WTC11 (cell line): ENCODE results near the gene B4GALNT3. TPM values are rescaled to one million over a fixed set of nuclear protein-coding genes. Genes with fewer than 3 reads are reported as not detected.

Experiments
- ATAC-seq: fragments of 200-7000 bp; cut with Tn5 transposase; 2 replicates; pipeline ENCODE4 v1.10.0; 2021; ENCODE audit warnings: mild to moderate bottlenecking, moderate library complexity
- CTCF ChIA-PET: fragments of 300-600 bp; sonication (Branson Sonifier 250); formaldehyde crosslinking; loops from one replicate; lab custom pipeline; 2021; ENCODE audit warnings: antibody characterized with exemption; lab: Charles Lee
- POLR2A ChIA-PET: fragments of 350-600 bp; sonication (Branson Sonifier 250); formaldehyde crosslinking; loops from one replicate; lab custom pipeline; 2021; ENCODE audit warnings: antibody characterized with exemption; lab: Charles Lee
- DNase-seq: peaks from one replicate; pipeline ENCODE4 v3.0.0; 2021; ENCODE audit warnings: low spot score
- H3K27ac Mint-ChIP-seq: 2 replicates; pipeline ENCODE4 v1.8.0; 2021; ENCODE audit warnings: mixed read lengths
- H3K27me3 Mint-ChIP-seq: 2 replicates; pipeline ENCODE4 v1.8.0; 2021; ENCODE audit warnings: low read depth, mild to moderate bottlenecking, moderate library complexity, mixed read lengths
- H3K36me3 Mint-ChIP-seq: 2 replicates; pipeline ENCODE4 v1.8.0; 2021; ENCODE audit warnings: mixed read lengths
- H3K4me1 Mint-ChIP-seq: 2 replicates; pipeline ENCODE4 v1.8.0; 2022; ENCODE audit warnings: mixed read lengths
- H3K4me3 Mint-ChIP-seq: 2 replicates; pipeline ENCODE4 v1.8.0; 2021; ENCODE audit warnings: mild to moderate bottlenecking, moderate library complexity, mixed read lengths
- H3K9me3 Mint-ChIP-seq: 2 replicates; pipeline ENCODE4 v1.8.0; 2021; ENCODE audit warnings: mixed read lengths
- ARID4B ChIP-seq: sonication (generic); formaldehyde crosslinking; IDR thresholded peaks from 2 replicates; pipeline ENCODE4 v1.8.0; 2023; ENCODE audit warnings: missing genetic modification reagents, mild to moderate bottlenecking, borderline replicate concordance
- ATF3 ChIP-seq: sonication (generic); formaldehyde crosslinking; conservative IDR thresholded peaks from 2 replicates; pipeline ENCODE4 v1.8.1; 2022; ENCODE audit warnings: mild to moderate bottlenecking, missing genetic modification reagents
- CREM ChIP-seq: sonication (generic); formaldehyde crosslinking; IDR thresholded peaks from 2 replicates; pipeline ENCODE4 v1.8.1; 2022; ENCODE audit warnings: mild to moderate bottlenecking, missing genetic modification reagents, moderate library complexity
- E2F5 ChIP-seq: sonication (generic); formaldehyde crosslinking; IDR thresholded peaks from 2 replicates; pipeline ENCODE4 v1.8.1; 2022; ENCODE audit warnings: mild to moderate bottlenecking, moderate library complexity, missing genetic modification reagents
- ESRRA ChIP-seq: sonication (generic); formaldehyde crosslinking; IDR thresholded peaks from 2 replicates; pipeline ENCODE4 v1.8.1; 2022; ENCODE audit warnings: mild to moderate bottlenecking, missing genetic modification reagents, borderline replicate concordance
- ETV6 ChIP-seq: sonication (generic); formaldehyde crosslinking; IDR thresholded peaks from 2 replicates; pipeline ENCODE4 v1.8.1; 2022; ENCODE audit warnings: mild to moderate bottlenecking, missing genetic modification reagents
- GRHL2 ChIP-seq: fragments of 250-450 bp; sonication (Bioruptor Pico); IDR thresholded peaks from 2 replicates; pipeline ENCODE4 v1.8.0; 2022; ENCODE audit warnings: mild to moderate bottlenecking, moderate library complexity; ENCODE audit not compliant: insufficient replicate concordance, severe bottlenecking
- HMGXB4 ChIP-seq: sonication (generic); formaldehyde crosslinking; IDR thresholded peaks from 2 replicates; pipeline ENCODE4 v1.8.1; 2023; ENCODE audit warnings: mild to moderate bottlenecking, moderate library complexity, missing genetic modification reagents
- JUN ChIP-seq: sonication (generic); formaldehyde crosslinking; IDR thresholded peaks from 2 replicates; pipeline ENCODE4 v1.8.0; 2023; ENCODE audit warnings: mild to moderate bottlenecking, missing genetic modification reagents
- KAT7 ChIP-seq: sonication (generic); formaldehyde crosslinking; IDR thresholded peaks from 2 replicates; pipeline ENCODE4 v1.8.1; 2023; ENCODE audit warnings: missing genetic modification reagents, mild to moderate bottlenecking, borderline replicate concordance
- MLX ChIP-seq: sonication (generic); formaldehyde crosslinking; IDR thresholded peaks from 2 replicates; pipeline ENCODE4 v1.8.1; 2023; ENCODE audit warnings: mild to moderate bottlenecking, missing genetic modification reagents, moderate library complexity
- NFATC4 ChIP-seq: fragments of 250-450 bp; sonication (Bioruptor Pico); IDR thresholded peaks from 2 replicates; pipeline ENCODE4 v1.9.0; 2021; ENCODE audit warnings: mild to moderate bottlenecking
- PREB ChIP-seq: sonication (generic); formaldehyde crosslinking; IDR thresholded peaks from 2 replicates; pipeline ENCODE4 v1.8.1; 2022; ENCODE audit warnings: mild to moderate bottlenecking, missing genetic modification reagents, moderate library complexity, borderline replicate concordance
- TEAD1 ChIP-seq: sonication (generic); formaldehyde crosslinking; IDR thresholded peaks from 2 replicates; pipeline ENCODE4 v1.8.0; 2022; ENCODE audit warnings: mild to moderate bottlenecking, missing genetic modification reagents
- ZBTB43 ChIP-seq: sonication (generic); formaldehyde crosslinking; IDR thresholded peaks from 2 replicates; pipeline ENCODE4 v1.8.1; 2023; ENCODE audit warnings: mild to moderate bottlenecking, missing genetic modification reagents
- ZMAT4 ChIP-seq: fragments of 250-450 bp; sonication (Bioruptor Pico); IDR thresholded peaks from 2 replicates; pipeline ENCODE4 v1.9.0; 2021; ENCODE audit warnings: mild to moderate bottlenecking
- ZNF138 ChIP-seq: sonication (generic); formaldehyde crosslinking; conservative IDR thresholded peaks from 2 replicates; pipeline ENCODE4 v1.8.1; 2022; ENCODE audit warnings: mild to moderate bottlenecking, moderate library complexity, missing genetic modification reagents
- ZNF219 ChIP-seq: sonication (generic); formaldehyde crosslinking; IDR thresholded peaks from 2 replicates; pipeline ENCODE4 v1.8.0; 2023; ENCODE audit warnings: missing genetic modification reagents, mild to moderate bottlenecking, borderline replicate concordance
- ZNF396 ChIP-seq: fragments of 250-450 bp; sonication (Bioruptor Pico); IDR thresholded peaks from 2 replicates; pipeline ENCODE4 v1.8.0; 2021; ENCODE audit warnings: mild to moderate bottlenecking, moderate library complexity, borderline replicate concordance
- ZNF416 ChIP-seq: fragments of 250-450 bp; sonication (Bioruptor Pico); IDR thresholded peaks from 2 replicates; pipeline ENCODE4 v1.9.0; 2021; ENCODE audit warnings: mild to moderate bottlenecking, inconsistent platforms
- ZNF671 ChIP-seq: fragments of 250-450 bp; sonication (Bioruptor Pico); IDR thresholded peaks from 2 replicates; pipeline ENCODE4 v1.8.0; 2021; ENCODE audit warnings: mild to moderate bottlenecking
- total RNA-seq: library from RNA; stranded (reverse); gene quantifications from 3 replicates; pipeline ENCODE4 v1.2.3, GENCODE V29; 2021

B4GALNT3 gene
- total RNA-seq, 1 experiment from 2014 or later, result 19.0 TPM

- ATAC-seq (no peak), DNase-seq (no peak)
- ChIA-PET POLR2A (no interaction called here), CTCF (interaction anchor here (0.7 kb wide), 2 partner anchors 131 to 346 kb away, joined by 4 read pairs; no protein-coding TSS in a partner anchor)
- no peak overlapping the region for H3K27ac Mint-ChIP-seq
- H3K4me1 Mint-ChIP-seq, result peaks cover 18% of the 10 kb centered on the region
- H3K9me3 Mint-ChIP-seq, result peaks cover 8% of the 10 kb centered on the region
- TF ChIP-seq ZNF416 (CRISPR knock-in tag) (no peak), E2F5 (CRISPR knock-in tag) (no peak), ZNF138 (CRISPR knock-in tag) (no peak), MLX (no peak), ZBTB43 (CRISPR knock-in tag) (no peak), PREB (CRISPR knock-in tag) (no peak), CREM (CRISPR knock-in tag) (no peak), ZNF219 (no peak), TEAD1 (no peak)
- H3K4me3 Mint-ChIP-seq, result no peak overlapping the region
- peaks cover 27% of the 10 kb centered on the region for H3K27me3 Mint-ChIP-seq
- H3K36me3 Mint-ChIP-seq, result peaks cover 2% of the 10 kb centered on the region; the same call in 1 of the 2 replicates
These were observed 113.5 kb downstream of the B4GALNT3 start for GRCh38 chr12:573232-573631.

- Mint-ChIP-seq H3K36me3 (peaks cover 2% of the 10 kb centered on the region; the same call in 1 of the 2 replicates), H3K9me3 (peaks cover 8% of the 10 kb centered on the region), H3K4me3 (no peak overlapping the region), H3K27ac (no peak overlapping the region), H3K4me1 (peaks cover 28% of the 10 kb centered on the region), H3K27me3 (peaks cover 16% of the 10 kb centered on the region)
- POLR2A ChIA-PET, result no interaction called here
- CTCF ChIA-PET, result interaction anchor here (1.1 to 3.7 kb wide), 3 partner anchors 177 to 543 kb away, joined by 3 to 63 read pairs (median 29); partner anchors contain the start of gene WNK1
- DNase-seq, result no peak
- ATAC-seq, result no peak
- TF ChIP-seq CREM (CRISPR knock-in tag) (no peak), ZMAT4 (CRISPR knock-in tag) (no peak), ESRRA (CRISPR knock-in tag) (no peak), PREB (CRISPR knock-in tag) (no peak), NFATC4 (CRISPR knock-in tag) (no peak), ARID4B (no peak), KAT7 (CRISPR knock-in tag) (no peak), ETV6 (CRISPR knock-in tag) (no peak), ZNF671 (CRISPR knock-in tag) (no peak), ATF3 (no peak), ZNF396 (CRISPR knock-in tag) (no peak), TEAD1 (no peak), GRHL2 (CRISPR knock-in tag) (no peak), JUN (CRISPR knock-in tag) (no peak), HMGXB4 (CRISPR knock-in tag) (no peak)
These were observed 114.9 kb downstream of the B4GALNT3 start for GRCh38 chr12:574475-575128.
